ENCODE results near the gene MORC3.
"Not testable (repeated sequence)": the region's sequence is repeated elsewhere in the genome, so short reads cannot be mapped to it uniquely, and the experiment has no call there.

The MORC3 gene

GRCh38 chr21:36388835-36389234, 68.8 kb downstream of the MORC3 start:
- peak; percentile 27 for DNase-seq (ENCODE audit: extremely low spot score)
- ChIA-PET CTCF (no interaction called here), POLR2A (no interaction called here)
- TF ChIP-seq LEF1 (IDR thresholded peaks at IDR 0.05; ENCODE audit: borderline replicate concordance) (no peak), BHLHE40 (IDR thresholded peaks at IDR 0.05; ENCODE audit: borderline replicate concordance) (no peak), HDGF (IDR thresholded peaks at IDR 0.05; ENCODE audit: borderline replicate concordance) (no peak), SUZ12 (IDR thresholded peaks at IDR 0.05) (no peak), SP1 (IDR thresholded peaks at IDR 0.05) (no peak), TARDBP (IDR thresholded peaks at IDR 0.05) (no peak), NFRKB (IDR thresholded peaks at IDR 0.05) (no peak), FOXA1 (IDR thresholded peaks at IDR 0.05) (no peak), ARNT (IDR thresholded peaks at IDR 0.05) (no peak), ELF4 (IDR thresholded peaks at IDR 0.05) (no peak), FOXM1 (IDR thresholded peaks at IDR 0.05; ENCODE audit: borderline replicate concordance) (no peak), L3MBTL2 (conservative IDR thresholded peaks at IDR 0.05) (no peak)

GRCh38 chr21:36391649-36392048, 71.7 kb downstream of the MORC3 start:
- DNase-seq (ENCODE audit: extremely low spot score); CTCF ChIA-PET: not testable (repeated sequence)

GRCh38 chr21:36395353-36396111, 75.5 kb downstream of the MORC3 start:
- POLR2A ChIA-PET, result no interaction called here
- TF ChIP-seq SUZ12 (IDR thresholded peaks at IDR 0.05), result no peak
- TF ChIP-seq BHLHE40 (IDR thresholded peaks at IDR 0.05; ENCODE audit: borderline replicate concordance), result no peak
- TF ChIP-seq HDGF (IDR thresholded peaks at IDR 0.05; ENCODE audit: borderline replicate concordance), result no peak
- no peak for TF ChIP-seq FOXK2 (IDR thresholded peaks at IDR 0.05)
- no peak for TF ChIP-seq ELF4 (IDR thresholded peaks at IDR 0.05)
- no peak for TF ChIP-seq FOXM1 (IDR thresholded peaks at IDR 0.05; ENCODE audit: borderline replicate concordance)
- TF ChIP-seq SP1 (IDR thresholded peaks at IDR 0.05), result no peak
- no peak for TF ChIP-seq NFRKB (IDR thresholded peaks at IDR 0.05)
- TF ChIP-seq PKNOX1 (IDR thresholded peaks at IDR 0.05), result no peak
- TF ChIP-seq L3MBTL2 (conservative IDR thresholded peaks at IDR 0.05), result no peak
- no peak for TF ChIP-seq LEF1 (IDR thresholded peaks at IDR 0.05; ENCODE audit: borderline replicate concordance)
- TF ChIP-seq TARDBP (IDR thresholded peaks at IDR 0.05), result no peak
- TF ChIP-seq ARNT (IDR thresholded peaks at IDR 0.05), result no peak
- no peak for TF ChIP-seq CTBP1 (IDR thresholded peaks at IDR 0.05; ENCODE audit: borderline replicate concordance)
- no peak for TF ChIP-seq ZNF384 (IDR thresholded peaks at IDR 0.05)
- CTCF ChIA-PET, result no interaction called here
- no peak for DNase-seq (ENCODE audit: extremely low spot score)

More at GRCh38 chr21:36391649-36392048, 71.7 kb downstream of the MORC3 start:
- POLR2A ChIA-PET, result not testable (repeated sequence)

- TF ChIP-seq ELF4 (IDR thresholded peaks at IDR 0.05), result no peak
- no peak for TF ChIP-seq ARNT (IDR thresholded peaks at IDR 0.05)
- TF ChIP-seq HDGF (IDR thresholded peaks at IDR 0.05; ENCODE audit: borderline replicate concordance), result no peak
- no peak for TF ChIP-seq PKNOX1 (IDR thresholded peaks at IDR 0.05)
- no peak for TF ChIP-seq LEF1 (IDR thresholded peaks at IDR 0.05; ENCODE audit: borderline replicate concordance)
- no peak for TF ChIP-seq SP1 (IDR thresholded peaks at IDR 0.05)
- CTCF ChIA-PET, result no interaction called here
- POLR2A ChIA-PET, result no interaction called here
- no peak for DNase-seq (ENCODE audit: extremely low spot score)
These were observed 76.3 kb downstream of the MORC3 start for GRCh38 chr21:36396325-36396724.

GRCh38 chr21:36396971-36397370, 77.0 kb downstream of the MORC3 start:
- POLR2A ChIA-PET, result no interaction called here
- DNase-seq (ENCODE audit: extremely low spot score), result no peak
- TF ChIP-seq TARDBP (IDR thresholded peaks at IDR 0.05) (no peak), ELF4 (IDR thresholded peaks at IDR 0.05) (no peak), LEF1 (IDR thresholded peaks at IDR 0.05; ENCODE audit: borderline replicate concordance) (no peak), ZNF384 (IDR thresholded peaks at IDR 0.05) (no peak), CTBP1 (IDR thresholded peaks at IDR 0.05; ENCODE audit: borderline replicate concordance) (no peak)
- CTCF ChIA-PET, result no interaction called here

- no peak for TF ChIP-seq CTBP1 (IDR thresholded peaks at IDR 0.05; ENCODE audit: borderline replicate concordance)
- TF ChIP-seq FOXK2 (IDR thresholded peaks at IDR 0.05), result no peak
- no peak for TF ChIP-seq NFRKB (IDR thresholded peaks at IDR 0.05)
- no peak for TF ChIP-seq TARDBP (IDR thresholded peaks at IDR 0.05)
- TF ChIP-seq SUZ12 (IDR thresholded peaks at IDR 0.05), result no peak
- no peak for TF ChIP-seq L3MBTL2 (conservative IDR thresholded peaks at IDR 0.05)
- no peak for TF ChIP-seq ARNT (IDR thresholded peaks at IDR 0.05)
- no peak for TF ChIP-seq HDGF (IDR thresholded peaks at IDR 0.05; ENCODE audit: borderline replicate concordance)
- DNase-seq (ENCODE audit: extremely low spot score), result no peak
- POLR2A ChIA-PET, result no interaction called here
- CTCF ChIA-PET, result no interaction called here
These were observed 77.6 kb downstream of the MORC3 start for GRCh38 chr21:36397606-36398005.

- DNase-seq (ENCODE audit: extremely low spot score); POLR2A ChIA-PET: not testable (repeated sequence)
- CTCF ChIA-PET, result interaction anchor here (0.6 kb wide), 1 partner anchor 10 kb away, joined by 3 read pairs; no protein-coding TSS in a partner anchor
These were observed 79.7 kb downstream of the MORC3 start for GRCh38 chr21:36399736-36400135.

GRCh38 chr21:36400719-36401118, 80.7 kb downstream of the MORC3 start:
- ChIA-PET POLR2A (no interaction called here), CTCF (no interaction called here)

More at GRCh38 chr21:36400719-36401118, 80.7 kb downstream of the MORC3 start:
- DNase-seq (ENCODE audit: extremely low spot score), result no peak
- TF ChIP-seq BHLHE40 (IDR thresholded peaks at IDR 0.05; ENCODE audit: borderline replicate concordance), result no peak
- no peak for TF ChIP-seq CTBP1 (IDR thresholded peaks at IDR 0.05; ENCODE audit: borderline replicate concordance)
- TF ChIP-seq L3MBTL2 (conservative IDR thresholded peaks at IDR 0.05), result no peak
